A172 (cell line): ENCODE results near the gene STIM1. TPM values are rescaled to one million over a fixed set of nuclear protein-coding genes. Genes with fewer than 3 reads are reported as not detected.
"Not testable (repeated sequence)": the region's sequence is repeated elsewhere in the genome, so short reads cannot be mapped to it uniquely, and the experiment has no call there.

Source experiments
- DNase-seq: peaks from one replicate; pipeline ENCODE4 v3.0.0-alpha.2; 2015; ENCODE audit warnings: low spot score
- total RNA-seq: library from RNA; depleted of rRNA; stranded (reverse); fragments of >200 nt; shearing (Covaris generic); gene quantifications from 2 replicates; pipeline ENCODE4 v1.2.3, GENCODE V29; 2014

STIM1 gene
- total RNA-seq, 1 experiment from 2014 or later, result 23.6 TPM

DNA sequence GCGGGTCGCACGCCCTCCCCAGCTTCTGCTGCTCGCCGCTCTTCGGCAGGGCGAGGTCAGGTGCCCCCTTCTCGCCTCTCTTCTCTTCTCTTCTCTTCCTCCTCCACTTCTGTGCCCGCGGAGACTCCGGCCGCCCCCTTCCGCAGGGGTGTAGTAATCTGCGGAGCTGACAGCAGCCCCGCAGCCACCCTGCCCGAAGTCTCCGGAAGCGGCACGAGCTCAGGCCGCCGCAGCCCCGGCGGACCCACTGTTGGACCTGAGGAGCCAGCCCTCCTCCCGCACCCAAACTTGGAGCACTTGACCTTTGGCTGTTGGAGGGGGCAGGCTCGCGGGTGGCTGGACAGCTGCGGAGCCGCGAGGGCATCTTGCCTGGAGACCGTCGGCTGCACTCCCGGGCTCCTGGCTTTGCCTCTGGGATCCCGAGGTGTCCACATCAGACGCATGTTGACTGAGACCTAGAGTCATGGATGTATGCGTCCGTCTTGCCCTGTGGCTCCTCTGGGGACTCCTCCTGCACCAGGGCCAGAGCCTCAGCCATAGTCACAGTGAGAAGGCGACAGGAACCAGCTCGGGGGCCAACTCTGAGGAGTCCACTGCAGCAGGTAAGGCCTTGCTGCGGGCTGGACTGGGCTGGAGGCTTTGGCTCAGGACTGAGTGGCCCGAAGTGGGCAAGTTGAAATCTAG, 486 bp downstream of the STIM1 start:
- peak; percentile 30 for DNase-seq

GRCh38 chr11:3856856-3857553, 1.5 kb downstream of the STIM1 start:
- no peak for DNase-seq

DNA sequence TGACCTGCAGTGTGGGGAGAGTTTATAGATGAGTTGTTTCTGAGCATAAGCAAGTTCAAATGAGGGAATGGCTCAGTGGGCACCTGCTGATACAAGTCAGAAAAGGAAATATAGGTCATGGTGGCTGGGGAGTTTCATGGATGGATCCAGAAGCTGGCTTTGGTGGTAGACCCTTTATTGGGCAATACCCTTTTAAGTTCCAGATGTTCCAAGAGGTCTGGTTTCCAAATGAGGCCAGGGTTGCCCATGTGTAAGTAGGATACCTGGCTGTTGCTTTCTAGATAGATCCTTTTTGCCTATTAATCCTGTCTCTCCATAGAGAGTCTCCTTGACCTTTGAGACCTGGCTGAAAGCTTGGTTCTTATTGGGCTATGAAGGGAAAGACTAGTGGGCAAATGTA, 2.2 kb downstream of the STIM1 start:
- no peak for DNase-seq

DNA sequence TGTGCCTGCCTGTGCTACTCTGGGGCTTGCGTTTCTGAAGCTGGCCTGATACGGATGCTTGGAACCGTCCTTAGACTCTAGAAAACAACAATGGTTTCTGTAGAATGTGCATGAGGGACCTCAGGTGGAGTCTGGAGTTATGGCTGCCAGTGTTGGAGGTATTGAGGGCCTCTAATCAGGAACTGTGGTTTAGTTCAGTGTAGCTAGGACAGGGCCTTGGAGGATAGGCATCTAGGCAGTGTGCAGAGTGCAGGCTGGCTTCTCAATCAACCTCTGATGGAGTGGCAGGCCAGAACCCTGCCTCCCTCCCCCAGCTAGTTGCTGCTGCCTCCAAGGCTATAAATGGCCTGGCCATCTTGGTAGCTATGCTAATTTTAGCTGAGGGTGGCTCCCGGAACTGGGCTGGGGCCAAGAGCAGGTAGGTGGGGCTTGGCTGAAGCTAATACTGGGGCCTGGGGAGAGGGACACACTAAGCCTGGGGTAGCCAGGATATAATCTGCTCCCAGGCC, 4.0 kb downstream of the STIM1 start:
- DNase-seq, result no peak

GRCh38 chr11:3860375-3860774, 4.9 kb downstream of the STIM1 start:
- no peak for DNase-seq

DNA sequence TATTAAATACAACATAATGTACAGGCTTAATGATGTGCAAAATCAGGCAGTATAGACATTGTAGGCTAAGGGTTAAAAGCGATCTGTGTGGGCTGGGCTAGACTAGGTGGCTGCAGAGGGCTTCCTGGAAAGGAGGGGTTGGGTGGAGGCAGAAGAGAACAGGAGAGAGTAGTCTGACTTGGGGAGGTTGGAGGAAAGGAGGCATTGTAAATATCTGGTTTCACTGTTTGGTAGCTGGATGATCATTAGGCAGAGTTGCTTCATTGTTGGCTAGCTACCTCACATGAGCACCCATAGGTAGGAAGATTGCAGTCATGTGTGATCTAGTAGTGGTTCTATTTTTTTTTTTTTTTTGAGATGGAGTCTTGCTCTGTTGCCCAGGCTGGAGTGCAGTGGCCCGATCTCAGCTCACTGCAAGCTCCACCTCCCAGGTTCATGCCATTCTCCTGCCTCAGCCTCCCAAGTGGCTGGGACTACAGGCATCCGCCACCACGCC, 5.5 kb downstream of the STIM1 start:
- not testable (repeated sequence) for DNase-seq

DNA sequence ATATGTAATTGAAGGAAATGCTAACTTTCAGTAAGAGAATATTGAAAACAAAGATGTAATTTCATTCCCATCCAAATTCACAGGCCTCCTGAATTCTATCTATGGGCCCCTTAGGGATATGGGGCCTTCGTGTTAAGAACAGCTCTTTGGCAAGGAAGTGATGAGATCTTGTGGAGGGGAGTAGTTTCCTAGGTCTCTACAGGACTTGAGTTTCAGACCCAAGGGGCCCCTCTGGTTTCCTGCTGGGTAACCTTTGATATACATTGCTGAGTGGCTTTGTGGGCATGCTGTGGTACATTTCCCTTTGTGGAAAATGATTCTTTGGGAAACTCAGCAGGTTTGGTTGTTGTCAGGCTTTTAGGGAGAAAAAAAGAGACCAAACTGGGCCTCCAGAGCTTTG, 6.2 kb downstream of the STIM1 start:
- DNase-seq, result no peak

DNA sequence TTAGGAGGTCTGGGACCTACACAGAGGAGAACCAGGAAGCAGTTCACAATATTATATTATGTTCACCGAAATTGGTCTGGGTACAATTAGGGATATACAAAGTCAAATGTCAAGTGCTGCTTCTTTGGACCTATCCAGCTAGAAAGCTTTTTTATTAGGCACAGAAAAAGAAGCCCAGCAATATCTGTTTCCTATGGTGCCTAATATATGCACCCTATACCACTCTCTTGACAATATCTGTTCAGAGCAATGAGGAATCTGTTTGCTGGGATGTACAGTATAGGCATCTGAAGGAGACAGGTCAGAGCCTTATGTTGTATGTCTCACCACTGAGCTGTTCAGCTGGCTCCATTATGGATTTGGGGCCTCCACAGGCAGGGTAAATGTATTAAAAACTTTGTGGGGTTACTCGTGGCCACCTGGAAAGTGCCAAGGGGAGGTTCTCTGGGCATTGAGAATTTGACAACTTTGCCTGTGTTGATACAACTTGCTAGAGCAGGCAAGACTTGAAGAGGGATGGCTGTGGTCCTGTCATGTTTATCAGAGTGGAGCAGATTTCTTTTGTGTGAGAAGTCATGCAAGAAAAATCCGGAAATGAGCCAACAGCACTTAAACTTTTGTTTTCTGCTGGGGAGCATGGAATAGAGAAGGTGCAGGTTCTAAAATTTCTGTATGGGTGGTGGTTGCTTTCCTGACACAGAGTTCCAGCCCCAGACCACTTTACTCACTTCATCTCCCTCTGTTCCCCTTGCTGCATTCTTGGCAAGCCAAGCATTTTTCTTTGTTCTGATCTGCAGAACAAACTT, 10.1 kb downstream of the STIM1 start:
- DNase-seq, result peak; percentile 41

DNA sequence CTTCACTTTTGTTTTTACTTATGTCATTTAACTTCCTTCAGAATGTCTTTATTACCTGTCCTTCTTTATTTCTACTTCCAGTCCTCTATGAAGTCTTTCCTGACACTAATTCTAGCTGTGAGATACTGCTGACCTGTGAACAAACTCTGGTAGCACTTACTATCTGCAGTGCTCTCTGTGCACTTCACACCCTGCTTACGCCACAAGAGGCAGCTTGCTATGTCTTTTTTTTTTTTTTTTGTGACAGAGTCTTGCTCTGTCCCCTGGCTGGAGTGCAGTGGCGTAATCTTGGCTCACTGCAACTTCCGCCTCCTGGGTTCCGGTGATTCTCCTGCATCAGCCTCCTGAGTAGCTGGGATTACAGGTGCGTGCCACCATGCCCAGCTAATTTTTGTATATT, 10.7 kb downstream of the STIM1 start:
- no peak for DNase-seq

DNA sequence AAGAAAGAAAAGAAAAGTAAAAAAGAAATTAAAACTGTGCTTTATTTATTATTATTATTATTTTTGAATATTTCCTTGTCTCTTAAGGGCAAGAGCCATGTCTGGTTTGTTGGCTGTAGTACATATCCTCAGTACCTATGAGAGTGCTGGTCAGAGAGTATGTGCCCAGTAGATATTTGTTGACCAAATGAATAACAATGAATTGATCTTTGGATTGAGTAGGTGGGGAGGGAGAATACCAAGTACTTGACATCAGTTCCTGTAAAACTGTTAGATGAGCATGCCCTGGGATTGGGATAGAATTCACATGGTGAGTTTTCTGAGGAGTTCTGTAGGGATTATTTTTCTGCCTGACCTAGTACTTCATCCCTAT, 11.4 kb downstream of the STIM1 start:
- no peak for DNase-seq

GRCh38 chr11:3867209-3868091, 12.0 kb downstream of the STIM1 start:
- DNase-seq, result no peak

DNA sequence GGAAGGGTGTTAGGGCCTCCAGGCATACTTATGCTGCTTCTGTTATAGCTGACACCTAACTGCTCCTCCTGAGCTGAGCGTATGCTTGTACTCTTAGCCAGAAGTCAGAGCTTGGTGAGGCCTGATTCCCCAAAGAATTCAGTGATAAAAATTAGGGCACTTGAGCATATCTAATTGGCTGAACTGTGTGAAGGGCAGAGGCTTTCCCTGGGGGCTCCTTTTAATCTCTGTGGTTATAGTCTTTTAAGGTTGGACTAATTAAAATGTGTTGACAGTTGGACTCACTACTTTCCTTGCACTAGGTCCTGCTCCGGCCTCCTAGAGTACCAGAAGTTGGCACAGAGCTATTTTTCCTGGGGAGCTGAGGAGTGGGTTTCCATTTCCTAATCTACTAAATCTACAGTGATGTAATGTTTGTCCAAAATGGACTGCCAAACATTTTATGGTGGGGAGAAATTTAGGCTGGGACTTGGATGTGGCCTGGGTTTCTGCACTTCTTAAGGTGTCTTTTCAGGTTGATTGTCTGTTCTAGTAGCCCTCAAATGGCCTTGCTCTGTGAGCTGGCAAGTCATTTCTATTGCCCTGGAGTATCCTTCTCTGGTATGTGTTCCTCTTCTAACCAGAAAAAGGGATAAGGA, 18.4 kb downstream of the STIM1 start:
- no peak for DNase-seq

DNA sequence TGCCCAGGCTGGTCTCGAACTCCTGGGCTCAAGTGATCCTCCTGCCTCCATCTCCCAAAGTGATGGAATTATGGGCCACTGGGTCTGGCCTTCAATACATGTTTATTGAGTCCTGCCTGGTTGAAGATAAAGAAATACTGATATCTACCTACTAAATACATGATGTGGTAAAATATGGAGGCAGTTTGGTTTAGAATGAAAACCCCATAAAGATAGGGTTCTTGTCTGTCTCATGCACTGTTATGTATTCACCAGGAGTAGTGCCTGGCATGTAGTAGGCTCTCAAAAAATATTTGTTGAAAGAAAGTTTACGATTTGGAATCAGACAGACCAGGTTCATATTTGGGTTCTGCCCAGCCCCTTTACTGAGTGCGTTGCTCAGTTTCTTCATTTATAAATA, 21.1 kb downstream of the STIM1 start:
- DNase-seq, result no peak

- DNase-seq, result no peak
Observed at GRCh38 chr11:3877364-3878257, 22.1 kb downstream of the STIM1 start.

GRCh38 chr11:3878258-3878584, 22.8 kb downstream of the STIM1 start:
- DNase-seq, result no peak

- no peak for DNase-seq
Observed at GRCh38 chr11:3879216-3879966, 23.9 kb downstream of the STIM1 start.

GRCh38 chr11:3879967-3880542, 24.6 kb downstream of the STIM1 start:
- no peak for DNase-seq

DNA sequence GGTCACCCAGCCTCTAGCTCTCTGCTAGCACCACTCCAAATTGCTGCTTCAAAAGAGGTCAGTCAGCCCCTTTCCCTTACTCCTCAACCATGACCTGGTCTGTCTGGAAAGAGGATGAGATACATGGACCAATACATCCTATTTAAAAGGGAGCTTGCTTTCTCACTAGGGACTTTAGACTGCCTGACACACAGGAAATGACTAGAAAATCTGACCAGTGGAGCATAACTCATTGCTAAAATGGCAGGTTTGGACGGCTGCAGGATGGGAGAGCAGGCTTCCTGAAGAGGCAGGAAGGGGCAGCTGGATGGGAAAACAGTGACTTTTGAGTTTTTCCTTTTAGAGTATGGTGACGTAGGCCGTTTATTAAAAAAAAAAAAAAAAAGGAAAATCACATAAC, 25.3 kb downstream of the STIM1 start:
- peak; percentile 81 for DNase-seq

DNA sequence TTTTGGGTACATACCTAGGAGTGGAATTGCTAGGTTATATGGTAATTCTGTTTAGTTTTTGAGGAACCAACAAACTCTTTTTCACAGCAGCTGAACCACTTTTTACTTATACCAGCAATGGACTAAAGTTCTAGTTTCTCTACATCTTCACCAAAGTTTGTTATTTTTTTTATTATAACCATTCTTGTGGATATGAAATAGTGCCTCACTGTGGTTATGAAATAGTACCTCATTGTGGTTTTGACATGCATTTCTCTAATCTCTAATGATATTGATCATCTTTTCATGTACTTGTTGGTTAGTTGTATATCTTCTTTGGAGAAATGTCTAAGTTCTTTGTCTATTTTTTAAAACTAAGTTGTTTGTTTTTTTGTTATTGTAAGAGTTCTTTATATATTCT, 27.2 kb downstream of the STIM1 start:
- DNase-seq, result no peak
